ENCODE measurements around the gene SMPD3.

DNA sequence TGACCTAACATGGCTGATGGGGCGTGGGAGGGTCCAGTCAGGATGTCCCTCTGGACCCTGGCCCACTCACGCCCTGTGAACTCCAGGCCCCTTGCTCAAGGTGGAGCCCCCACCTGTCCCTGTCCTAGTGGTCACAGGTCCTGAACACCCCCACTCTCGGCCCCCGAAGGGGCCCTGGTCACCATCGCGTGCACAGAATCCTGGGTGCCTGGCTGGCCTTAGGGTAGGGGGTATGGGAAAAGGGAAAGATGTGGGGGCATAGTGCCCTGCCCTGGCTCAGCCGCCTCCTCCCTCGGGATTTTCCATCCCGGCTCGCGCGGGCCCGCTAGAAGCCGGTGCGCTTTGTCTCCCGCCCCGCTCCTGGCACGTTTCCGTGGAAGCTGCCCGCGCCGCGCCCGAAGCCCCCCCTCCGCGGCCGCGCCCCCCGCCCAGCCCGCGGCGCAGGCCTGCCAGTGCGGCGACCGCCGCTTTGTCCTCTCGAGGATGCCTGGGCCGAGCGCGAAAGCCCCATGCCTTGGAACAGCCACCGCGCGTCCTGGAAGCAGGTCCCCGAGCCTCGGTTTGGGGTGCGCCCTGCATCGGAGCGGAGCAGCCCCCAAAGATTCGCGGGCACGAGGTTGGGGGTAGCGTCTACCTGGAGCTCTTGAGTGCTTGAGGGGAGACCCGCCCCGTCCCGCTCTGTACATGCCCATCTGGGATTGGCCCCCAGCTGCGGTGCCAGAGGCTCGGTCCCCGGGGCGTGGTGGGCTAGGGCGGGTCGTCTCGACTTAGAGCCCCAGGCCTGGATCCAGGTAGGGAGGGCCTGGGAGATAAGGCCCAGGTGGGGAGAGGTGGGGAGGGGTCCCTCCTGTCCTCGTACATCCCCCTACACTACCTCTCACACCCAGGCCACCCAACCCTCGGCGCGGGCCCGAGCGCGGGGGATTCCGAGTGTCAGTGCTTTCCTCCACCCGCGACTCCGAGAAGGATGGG, 1.3 kb downstream of the SMPD3 start:
- TF ChIP-seq, protein P1, sequence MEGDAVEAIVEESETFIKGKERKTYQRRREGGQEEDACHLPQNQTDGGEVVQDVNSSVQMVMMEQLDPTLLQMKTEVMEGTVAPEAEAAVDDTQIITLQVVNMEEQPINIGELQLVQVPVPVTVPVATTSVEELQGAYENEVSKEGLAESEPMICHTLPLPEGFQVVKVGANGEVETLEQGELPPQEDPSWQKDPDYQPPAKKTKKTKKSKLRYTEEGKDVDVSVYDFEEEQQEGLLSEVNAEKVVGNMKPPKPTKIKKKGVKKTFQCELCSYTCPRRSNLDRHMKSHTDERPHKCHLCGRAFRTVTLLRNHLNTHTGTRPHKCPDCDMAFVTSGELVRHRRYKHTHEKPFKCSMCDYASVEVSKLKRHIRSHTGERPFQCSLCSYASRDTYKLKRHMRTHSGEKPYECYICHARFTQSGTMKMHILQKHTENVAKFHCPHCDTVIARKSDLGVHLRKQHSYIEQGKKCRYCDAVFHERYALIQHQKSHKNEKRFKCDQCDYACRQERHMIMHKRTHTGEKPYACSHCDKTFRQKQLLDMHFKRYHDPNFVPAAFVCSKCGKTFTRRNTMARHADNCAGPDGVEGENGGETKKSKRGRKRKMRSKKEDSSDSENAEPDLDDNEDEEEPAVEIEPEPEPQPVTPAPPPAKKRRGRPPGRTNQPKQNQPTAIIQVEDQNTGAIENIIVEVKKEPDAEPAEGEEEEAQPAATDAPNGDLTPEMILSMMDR (IDR thresholded peaks at IDR 0.05): no peak
- TF ChIP-seq ETV6 (CRISPR knock-in tag; IDR thresholded peaks at IDR 0.05): no peak
- no peak for TF ChIP-seq TEAD4 (CRISPR knock-in tag; IDR thresholded peaks at IDR 0.05)
- TF ChIP-seq NR2C2 (CRISPR knock-in tag; IDR thresholded peaks at IDR 0.05): no peak
- no peak for TF ChIP-seq MAX (CRISPR knock-in tag; IDR thresholded peaks at IDR 0.05)
- no peak for TF ChIP-seq ESRRA (CRISPR knock-in tag; IDR thresholded peaks at IDR 0.05; ENCODE audit: borderline replicate concordance)
- TF ChIP-seq CREM (CRISPR knock-in tag; IDR thresholded peaks at IDR 0.05): no peak
- no peak for TF ChIP-seq FOXP1 (CRISPR knock-in tag; IDR thresholded peaks at IDR 0.05; ENCODE audit: borderline replicate concordance)
- TF ChIP-seq FOXP4 (CRISPR knock-in tag; IDR thresholded peaks at IDR 0.05): no peak
- TF ChIP-seq FOXJ3 (CRISPR knock-in tag; IDR thresholded peaks at IDR 0.05; ENCODE audit: borderline replicate concordance): no peak
- TF ChIP-seq, protein P2, sequence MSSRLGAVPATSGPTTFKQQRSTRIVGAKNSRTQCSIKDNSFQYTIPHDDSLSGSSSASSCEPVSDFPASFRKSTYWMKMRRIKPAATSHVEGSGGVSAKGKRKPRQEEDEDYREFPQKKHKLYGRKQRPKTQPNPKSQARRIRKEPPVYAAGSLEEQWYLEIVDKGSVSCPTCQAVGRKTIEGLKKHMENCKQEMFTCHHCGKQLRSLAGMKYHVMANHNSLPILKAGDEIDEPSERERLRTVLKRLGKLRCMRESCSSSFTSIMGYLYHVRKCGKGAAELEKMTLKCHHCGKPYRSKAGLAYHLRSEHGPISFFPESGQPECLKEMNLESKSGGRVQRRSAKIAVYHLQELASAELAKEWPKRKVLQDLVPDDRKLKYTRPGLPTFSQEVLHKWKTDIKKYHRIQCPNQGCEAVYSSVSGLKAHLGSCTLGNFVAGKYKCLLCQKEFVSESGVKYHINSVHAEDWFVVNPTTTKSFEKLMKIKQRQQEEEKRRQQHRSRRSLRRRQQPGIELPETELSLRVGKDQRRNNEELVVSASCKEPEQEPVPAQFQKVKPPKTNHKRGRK (CRISPR knock-in tag; IDR thresholded peaks at IDR 0.05; ENCODE audit: borderline replicate concordance): no peak

Data from WTC11 (cell line).